SK-N-SH (cell line): Measurements from ENCODE around the gene XG.
"Not testable (repeated sequence)": the region's sequence is repeated elsewhere in the genome, so short reads cannot be mapped to it uniquely, and the experiment has no call there.

Source experiments
- ELF1 ChIP-seq: IDR thresholded peaks from 2 replicates; pipeline ENCODE4 v1.4.0; 2012
- EP300 ChIP-seq, 2 experiments: IDR thresholded peaks; 2 replicates each; pipeline versions ENCODE4 v1.4.0 to v1.6.1; 2012; ENCODE audit warnings: borderline replicate concordance in 1 of 2, low read depth in 1 of 2, low read length in 1 of 2
- FOXM1 ChIP-seq: IDR thresholded peaks from 2 replicates; pipeline ENCODE4 v1.4.0; 2012; ENCODE audit warnings: low read depth, mild to moderate bottlenecking
- GATA2 ChIP-seq: sonication (generic); formaldehyde crosslinking; IDR thresholded peaks from 2 replicates; pipeline ENCODE4 v1.5.0; 2020; ENCODE audit warnings: mild to moderate bottlenecking, missing genetic modification reagents
- MEF2A ChIP-seq: IDR thresholded peaks from 2 replicates; pipeline ENCODE4 v1.4.0; 2012; ENCODE audit warnings: low read depth, borderline replicate concordance
- POLR2AphosphoS5 ChIP-seq: IDR thresholded peaks from 2 replicates; pipeline ENCODE4 v1.6.1; 2012; ENCODE audit warnings: low read depth, low read length
- RAD21 ChIP-seq: IDR thresholded peaks from 2 replicates; pipeline ENCODE4 v1.6.1; 2012; ENCODE audit warnings: mild to moderate bottlenecking, low read length
- SIN3A ChIP-seq: IDR thresholded peaks from 2 replicates; pipeline ENCODE4 v1.6.1; 2012; ENCODE audit warnings: low read depth, mild to moderate bottlenecking, low read length, moderate library complexity, borderline replicate concordance
- TAF1 ChIP-seq: IDR thresholded peaks from 2 replicates; pipeline ENCODE4 v1.6.1; 2012; ENCODE audit warnings: low read depth, mild to moderate bottlenecking, low read length, moderate library complexity, borderline replicate concordance
- TCF12 ChIP-seq: IDR thresholded peaks from 2 replicates; pipeline ENCODE4 v1.4.0; 2012
- TF ChIP-seq, protein P1 (sequence below): fragments of 200-600 bp; sonication (generic); IDR thresholded peaks from 2 replicates; pipeline ENCODE4 v1.6.1; 2017; ENCODE audit warnings: antibody characterized with exemption, mild to moderate bottlenecking, moderate library complexity
- TF ChIP-seq, protein P2 (sequence below): IDR thresholded peaks from 2 replicates; pipeline ENCODE4 v1.4.0; 2012; ENCODE audit warnings: low read depth
- TF ChIP-seq, protein P3 (sequence below): IDR thresholded peaks from 2 replicates; pipeline ENCODE4 v1.6.1; 2012; ENCODE audit warnings: mild to moderate bottlenecking, low read depth, low read length, moderate library complexity
- TF ChIP-seq, protein P4 (sequence below): fragments of 150-350 bp; IDR thresholded peaks from 2 replicates; pipeline ENCODE4 v1.6.1; 2017; ENCODE audit warnings: antibody characterized with exemption, low read length, low read depth, borderline replicate concordance

DNA sequence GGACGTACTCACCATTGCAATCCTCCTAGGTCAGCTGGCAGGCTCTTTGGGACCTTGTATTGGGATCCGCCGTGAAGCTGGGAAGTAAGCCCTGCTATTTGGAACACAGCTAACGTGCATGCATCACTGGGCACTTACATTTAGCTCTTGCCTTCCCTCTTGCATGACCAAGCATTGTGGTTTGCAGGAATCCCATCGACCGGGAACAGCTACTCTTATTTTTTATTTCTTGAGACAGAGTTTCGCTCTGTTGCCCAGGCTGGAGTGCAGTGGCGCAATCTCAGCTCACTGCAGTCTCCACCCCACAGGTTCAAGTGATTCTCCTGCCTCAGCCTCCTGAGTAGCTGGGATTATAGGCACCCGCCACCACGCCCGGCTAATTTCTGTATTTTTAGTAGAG, 24.6 kb upstream of the XG start:
- TF ChIP-seq, protein P1, sequence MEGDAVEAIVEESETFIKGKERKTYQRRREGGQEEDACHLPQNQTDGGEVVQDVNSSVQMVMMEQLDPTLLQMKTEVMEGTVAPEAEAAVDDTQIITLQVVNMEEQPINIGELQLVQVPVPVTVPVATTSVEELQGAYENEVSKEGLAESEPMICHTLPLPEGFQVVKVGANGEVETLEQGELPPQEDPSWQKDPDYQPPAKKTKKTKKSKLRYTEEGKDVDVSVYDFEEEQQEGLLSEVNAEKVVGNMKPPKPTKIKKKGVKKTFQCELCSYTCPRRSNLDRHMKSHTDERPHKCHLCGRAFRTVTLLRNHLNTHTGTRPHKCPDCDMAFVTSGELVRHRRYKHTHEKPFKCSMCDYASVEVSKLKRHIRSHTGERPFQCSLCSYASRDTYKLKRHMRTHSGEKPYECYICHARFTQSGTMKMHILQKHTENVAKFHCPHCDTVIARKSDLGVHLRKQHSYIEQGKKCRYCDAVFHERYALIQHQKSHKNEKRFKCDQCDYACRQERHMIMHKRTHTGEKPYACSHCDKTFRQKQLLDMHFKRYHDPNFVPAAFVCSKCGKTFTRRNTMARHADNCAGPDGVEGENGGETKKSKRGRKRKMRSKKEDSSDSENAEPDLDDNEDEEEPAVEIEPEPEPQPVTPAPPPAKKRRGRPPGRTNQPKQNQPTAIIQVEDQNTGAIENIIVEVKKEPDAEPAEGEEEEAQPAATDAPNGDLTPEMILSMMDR, result not testable (repeated sequence)
- not testable (repeated sequence) for TF ChIP-seq TCF12; POLR2AphosphoS5; MEF2A; TAF1; FOXM1; ELF1; EP300 (IDR thresholded peaks at IDR 0.05; ENCODE audit: borderline replicate concordance in 1 of 2, low read depth in 1 of 2, low read length in 1 of 2); GATA2; RAD21; SIN3A
- TF ChIP-seq, protein P2, sequence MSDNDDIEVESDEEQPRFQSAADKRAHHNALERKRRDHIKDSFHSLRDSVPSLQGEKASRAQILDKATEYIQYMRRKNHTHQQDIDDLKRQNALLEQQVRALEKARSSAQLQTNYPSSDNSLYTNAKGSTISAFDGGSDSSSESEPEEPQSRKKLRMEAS, result not testable (repeated sequence)
- TF ChIP-seq, protein P3, sequence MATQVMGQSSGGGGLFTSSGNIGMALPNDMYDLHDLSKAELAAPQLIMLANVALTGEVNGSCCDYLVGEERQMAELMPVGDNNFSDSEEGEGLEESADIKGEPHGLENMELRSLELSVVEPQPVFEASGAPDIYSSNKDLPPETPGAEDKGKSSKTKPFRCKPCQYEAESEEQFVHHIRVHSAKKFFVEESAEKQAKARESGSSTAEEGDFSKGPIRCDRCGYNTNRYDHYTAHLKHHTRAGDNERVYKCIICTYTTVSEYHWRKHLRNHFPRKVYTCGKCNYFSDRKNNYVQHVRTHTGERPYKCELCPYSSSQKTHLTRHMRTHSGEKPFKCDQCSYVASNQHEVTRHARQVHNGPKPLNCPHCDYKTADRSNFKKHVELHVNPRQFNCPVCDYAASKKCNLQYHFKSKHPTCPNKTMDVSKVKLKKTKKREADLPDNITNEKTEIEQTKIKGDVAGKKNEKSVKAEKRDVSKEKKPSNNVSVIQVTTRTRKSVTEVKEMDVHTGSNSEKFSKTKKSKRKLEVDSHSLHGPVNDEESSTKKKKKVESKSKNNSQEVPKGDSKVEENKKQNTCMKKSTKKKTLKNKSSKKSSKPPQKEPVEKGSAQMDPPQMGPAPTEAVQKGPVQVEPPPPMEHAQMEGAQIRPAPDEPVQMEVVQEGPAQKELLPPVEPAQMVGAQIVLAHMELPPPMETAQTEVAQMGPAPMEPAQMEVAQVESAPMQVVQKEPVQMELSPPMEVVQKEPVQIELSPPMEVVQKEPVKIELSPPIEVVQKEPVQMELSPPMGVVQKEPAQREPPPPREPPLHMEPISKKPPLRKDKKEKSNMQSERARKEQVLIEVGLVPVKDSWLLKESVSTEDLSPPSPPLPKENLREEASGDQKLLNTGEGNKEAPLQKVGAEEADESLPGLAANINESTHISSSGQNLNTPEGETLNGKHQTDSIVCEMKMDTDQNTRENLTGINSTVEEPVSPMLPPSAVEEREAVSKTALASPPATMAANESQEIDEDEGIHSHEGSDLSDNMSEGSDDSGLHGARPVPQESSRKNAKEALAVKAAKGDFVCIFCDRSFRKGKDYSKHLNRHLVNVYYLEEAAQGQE, result not testable (repeated sequence)
- TF ChIP-seq, protein P4, sequence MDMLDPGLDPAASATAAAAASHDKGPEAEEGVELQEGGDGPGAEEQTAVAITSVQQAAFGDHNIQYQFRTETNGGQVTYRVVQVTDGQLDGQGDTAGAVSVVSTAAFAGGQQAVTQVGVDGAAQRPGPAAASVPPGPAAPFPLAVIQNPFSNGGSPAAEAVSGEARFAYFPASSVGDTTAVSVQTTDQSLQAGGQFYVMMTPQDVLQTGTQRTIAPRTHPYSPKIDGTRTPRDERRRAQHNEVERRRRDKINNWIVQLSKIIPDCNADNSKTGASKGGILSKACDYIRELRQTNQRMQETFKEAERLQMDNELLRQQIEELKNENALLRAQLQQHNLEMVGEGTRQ, result not testable (repeated sequence)
